Germinal center (tissue), 1 donor: ENCODE data around the gene RPL10.

Source experiments
- DNase-seq: peaks from one replicate; pipeline ENCODE4 v3.0.0; 2012; ENCODE audit warnings: mixed read lengths, low spot score

Gene RPL10

DNA sequence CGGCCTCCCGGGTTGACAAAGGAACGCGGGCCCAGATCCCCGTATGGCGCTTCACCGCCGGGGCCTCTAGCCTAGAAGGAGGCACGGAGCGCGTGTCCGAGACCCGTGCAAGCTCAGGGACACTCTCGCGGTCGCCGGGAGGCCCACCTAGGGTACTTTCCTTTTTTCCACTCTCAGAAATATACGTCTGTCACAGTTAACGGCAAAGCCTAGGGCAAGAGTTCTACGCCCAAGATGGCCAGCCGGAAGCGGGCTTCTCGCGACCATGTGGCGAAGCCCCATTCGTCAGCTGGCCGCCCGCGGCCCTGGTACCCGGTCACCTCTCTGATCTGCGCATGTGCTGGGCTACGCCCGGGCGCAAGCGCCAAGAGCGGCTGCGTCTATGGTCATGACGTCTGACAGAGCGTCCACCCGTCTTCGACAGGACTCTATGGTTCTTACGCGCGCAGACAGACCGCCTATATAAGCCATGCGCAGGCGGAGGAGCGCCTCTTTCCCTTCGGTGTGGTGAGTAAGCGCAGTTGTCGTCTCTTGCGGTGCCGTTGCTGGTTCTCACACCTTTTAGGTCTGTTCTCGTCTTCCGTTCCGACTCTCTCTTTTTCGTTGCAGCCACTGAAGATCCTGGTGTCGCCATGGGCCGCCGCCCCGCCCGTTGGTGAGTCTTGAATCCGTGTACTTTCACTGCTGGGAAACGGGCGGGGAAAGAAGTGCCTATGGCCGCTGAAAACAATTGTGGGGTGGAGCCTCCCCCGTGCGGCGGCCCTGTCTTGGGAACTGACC, at the start of gene RPL10:
TSS of gene RPL10 (plus strand) at position 490 of the 780 bp plus-strand sequence. CDS start at position 633, 143 bp downstream.
- DNase-seq = peak; percentile 93

DNA sequence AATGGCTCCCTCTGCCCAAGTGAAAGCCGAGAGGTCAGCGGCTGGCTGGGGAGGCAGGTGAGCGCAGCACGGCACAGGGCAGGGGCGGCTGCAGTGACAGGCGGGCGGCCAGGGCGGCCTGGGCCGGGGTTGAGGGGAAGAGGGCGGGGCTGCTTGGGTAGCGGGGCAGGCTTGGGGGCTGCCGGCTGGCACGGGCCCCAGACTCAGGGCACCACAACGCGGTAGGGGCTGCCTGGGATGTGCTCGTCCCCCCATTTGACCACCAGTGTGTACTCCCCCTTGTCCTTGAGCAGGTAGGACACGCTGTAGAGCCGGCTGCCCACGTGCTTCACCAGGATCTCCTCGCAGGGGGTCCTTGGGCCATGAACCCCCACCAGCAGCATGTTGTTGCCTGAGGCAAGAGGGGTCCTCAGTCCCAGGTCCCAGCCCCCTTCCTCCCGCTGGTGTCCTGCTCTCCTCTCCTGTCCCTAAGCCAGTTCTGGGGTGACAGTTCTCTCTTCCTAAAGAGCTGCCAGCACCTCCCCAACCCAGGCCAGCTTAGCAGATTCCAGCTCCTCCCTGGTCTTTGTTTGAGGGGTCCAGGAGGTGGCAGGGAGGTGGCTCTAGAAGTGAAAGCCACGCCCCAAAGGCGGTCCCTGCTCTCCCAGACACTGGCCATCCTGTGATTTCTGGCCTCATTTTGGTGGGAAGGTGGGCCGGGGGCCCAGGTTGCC, 49.4 kb upstream of the RPL10 start:
- no peak for DNase-seq

DNA sequence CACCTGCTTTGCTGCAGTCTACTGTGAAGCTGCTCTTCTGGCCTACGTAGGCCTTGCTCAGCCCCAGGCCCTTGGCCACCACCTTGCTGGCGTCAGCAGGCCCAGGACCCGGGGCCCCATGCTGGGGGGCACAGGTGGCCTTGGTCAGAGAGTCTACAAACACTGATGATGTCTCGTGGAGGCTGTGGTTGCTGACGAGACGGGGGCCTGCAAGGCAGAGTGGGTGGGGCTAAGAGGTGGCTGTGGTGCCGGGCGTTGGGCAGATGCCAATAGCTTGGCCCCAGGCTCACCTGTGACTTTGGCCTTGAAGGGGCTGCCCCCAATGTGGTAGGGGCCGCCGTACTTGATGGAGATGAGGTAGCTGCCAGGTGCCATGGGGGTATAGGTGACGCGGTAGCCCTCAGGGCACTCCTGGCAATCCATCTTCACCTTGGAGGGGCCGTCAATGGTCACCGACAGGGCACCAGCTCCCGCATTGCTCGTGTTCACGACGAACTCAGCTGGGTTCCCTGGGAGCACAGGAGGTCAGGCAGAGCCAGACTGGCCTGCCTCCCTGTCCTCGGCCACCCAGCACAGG, 48.7 kb upstream of the RPL10 start:
- DNase-seq = no peak

DNA sequence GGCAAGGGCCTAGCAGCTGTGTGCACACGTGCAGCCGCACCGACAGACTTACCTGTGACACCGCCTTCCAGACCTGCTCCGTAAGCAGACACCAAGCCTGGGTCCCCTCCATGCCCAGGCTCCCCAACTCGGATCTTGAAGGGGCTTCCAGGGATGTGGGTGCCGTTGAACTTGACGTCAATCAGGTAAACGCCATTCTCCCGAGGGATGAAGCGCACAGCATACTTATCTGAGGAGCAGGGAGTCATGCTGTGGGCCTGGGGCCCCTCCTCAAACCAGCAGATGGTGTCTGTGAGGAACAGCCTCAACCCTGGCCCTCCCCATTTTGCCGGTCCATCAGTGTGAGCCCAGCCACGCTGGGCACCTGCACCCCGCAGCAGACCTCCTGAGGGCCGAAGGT, 48.2 kb upstream of the RPL10 start:
- no peak for DNase-seq

DNA sequence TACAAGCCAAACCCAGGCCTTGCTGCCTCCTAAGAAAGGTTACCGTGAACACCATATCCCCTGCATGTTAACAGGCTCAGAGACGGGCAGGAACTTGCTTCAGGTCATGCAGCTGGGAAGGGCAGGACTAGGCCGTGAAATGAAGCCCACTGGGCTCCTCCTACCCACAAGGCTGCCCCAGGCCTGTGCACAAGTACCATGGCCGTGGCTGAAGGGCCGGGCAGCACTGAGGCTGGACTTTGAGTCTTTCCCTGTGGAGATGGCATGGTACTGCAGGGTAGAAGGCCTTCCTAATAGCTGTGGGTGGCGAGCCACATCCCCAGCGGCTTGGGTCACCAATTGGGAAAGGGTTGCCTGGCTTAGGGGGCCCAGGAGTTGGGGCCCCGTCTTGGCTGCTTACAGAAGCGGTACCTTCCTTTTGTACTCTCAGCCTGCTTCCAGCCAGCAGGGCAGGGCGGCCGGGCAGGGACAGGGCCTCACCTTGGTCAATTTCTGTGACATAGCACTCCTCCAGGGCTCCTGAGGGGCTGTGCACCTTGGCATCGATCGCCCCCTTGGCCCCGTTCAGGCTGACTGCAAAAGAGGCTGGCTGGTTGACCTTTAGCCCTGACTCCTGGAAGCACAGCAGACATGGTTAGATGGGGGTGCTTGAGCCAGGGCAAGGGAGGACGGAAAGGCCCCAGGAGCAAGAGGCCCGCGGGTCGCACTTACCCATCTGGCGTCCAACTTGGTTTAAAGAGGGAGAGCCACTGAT, 47.6 kb upstream of the RPL10 start:
- no peak for DNase-seq

DNA sequence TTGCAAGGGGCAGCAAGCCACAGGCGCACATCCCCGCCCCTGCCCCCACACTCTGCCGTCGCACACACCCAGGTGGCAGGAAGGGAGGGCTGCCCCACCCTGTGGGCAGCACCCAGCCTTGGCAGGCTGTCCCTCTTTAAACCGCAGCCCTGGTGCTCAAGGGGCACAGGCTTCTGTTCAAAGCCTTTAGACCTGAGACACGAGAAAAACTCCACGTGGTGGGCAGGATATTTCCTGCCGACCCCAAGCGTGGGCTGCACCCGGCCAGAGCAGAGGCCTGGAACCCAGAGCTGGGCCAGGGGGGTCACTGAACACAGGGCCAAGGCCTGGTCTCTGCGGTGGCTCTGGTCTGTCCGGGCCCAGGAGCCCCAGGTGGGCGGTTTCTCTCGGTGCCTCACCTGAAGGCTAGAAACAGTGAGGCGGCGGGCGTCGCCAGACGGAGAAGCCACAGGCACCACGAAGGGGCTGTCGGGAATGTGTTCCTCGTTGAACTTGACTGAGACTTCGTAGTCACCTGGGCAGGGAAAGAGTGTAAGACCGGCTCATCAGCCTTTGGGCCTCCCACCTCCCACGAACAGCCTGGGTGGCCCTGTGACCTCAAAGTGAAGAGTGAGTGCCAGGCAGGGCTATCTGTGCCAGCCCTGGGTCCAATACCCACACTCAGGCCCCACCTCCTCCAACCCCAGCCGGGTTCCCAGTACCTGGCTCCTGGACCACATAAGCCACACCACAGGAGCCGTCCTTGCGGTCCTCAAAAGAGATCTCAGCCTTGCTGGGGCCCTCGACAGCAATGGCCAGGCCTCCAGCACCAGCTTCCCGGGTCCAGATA, 46.8 kb upstream of the RPL10 start:
- DNase-seq = no peak

DNA sequence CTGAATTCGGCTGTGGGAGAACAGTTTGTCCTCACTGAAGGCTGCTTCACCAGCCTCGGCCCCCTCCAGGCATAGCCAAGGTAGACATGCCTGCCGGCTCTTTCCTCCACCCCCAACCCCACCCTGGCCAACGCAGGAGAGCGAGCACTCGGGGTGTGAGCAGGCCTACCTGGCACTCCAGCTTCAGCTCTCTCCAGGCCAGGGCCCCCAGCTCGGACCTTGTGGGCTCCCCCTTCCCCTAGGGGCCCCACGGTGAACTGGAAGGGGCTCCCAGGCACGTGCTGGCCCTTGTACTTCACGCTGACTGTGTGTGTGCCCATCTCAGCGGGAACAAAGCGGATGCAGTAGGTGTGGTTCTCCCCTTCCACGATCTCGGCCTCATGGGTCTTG, 46.2 kb upstream of the RPL10 start:
- DNase-seq = no peak

DNA sequence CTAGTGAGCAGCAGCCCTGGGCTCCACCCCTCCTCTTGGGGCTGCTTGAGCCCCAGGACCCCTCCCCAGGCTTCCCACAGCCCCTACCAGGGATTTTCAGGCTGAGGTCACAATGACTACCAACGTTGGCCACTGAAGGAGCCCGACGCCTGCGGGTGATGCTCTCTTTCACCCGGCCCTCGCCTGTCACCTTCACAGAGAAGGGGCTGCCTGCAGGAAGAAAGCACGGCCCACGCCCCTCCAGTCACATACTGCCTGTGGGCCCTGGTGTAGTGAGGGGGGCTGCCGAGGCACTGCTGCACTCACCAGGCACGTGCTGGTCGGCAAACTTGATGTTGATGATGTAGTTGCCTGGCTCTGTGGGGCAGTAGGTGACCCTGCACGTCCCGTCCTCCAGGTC, 45.7 kb upstream of the RPL10 start:
- DNase-seq = no peak

DNA sequence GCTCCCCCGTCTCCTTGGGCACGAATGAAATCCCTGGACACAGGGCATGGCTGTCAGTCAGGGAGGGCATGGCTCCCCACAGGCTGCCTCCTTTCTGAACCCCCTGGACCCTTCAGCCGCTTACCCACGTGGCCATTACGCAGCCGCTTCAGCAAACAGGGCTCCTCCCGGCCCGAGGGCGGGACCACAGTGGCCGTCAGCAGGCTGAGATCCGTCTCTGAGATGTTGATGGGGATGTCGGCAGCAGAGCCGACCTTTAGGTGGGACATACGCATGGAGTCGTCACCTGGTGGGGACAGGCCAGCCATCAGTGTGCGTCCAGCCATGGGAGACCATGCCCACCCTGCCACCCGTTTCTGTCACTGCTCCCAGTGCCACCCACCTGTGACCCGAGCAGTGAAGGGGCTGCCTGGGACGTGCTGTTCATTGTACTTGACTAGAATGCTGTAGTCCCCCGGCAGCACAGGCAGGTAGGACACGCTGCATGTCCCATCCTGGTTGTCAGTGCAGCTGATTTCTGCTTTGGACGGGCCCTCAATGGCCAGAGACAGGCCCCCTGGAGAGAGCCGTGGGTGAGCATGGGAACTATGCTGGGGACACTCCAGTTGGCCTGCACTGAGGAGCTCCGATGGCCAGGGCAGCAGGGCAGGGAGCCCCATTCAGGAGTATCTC, 44.9 kb upstream of the RPL10 start:
- no peak for DNase-seq

DNA sequence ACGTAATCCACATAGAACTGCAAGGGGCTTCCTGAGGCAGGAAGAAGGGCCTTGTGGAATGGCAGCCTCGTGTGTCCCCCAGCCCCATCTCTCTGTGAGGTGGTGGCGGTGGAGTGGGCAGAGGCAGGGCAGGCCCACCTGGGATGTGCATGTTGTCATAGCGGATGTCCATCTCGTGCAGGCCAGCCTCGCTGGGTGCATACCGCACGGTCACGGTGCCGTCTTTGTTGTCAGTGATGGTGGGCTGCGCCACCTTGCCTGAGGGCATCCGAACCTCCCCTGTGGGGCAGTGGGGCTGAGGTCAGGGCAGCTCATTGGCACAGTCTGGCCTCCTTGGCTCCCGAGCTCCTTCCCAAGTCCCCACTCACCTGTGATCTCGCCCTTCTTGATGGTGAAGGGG, 44.2 kb upstream of the RPL10 start:
- no peak for DNase-seq

DNA sequence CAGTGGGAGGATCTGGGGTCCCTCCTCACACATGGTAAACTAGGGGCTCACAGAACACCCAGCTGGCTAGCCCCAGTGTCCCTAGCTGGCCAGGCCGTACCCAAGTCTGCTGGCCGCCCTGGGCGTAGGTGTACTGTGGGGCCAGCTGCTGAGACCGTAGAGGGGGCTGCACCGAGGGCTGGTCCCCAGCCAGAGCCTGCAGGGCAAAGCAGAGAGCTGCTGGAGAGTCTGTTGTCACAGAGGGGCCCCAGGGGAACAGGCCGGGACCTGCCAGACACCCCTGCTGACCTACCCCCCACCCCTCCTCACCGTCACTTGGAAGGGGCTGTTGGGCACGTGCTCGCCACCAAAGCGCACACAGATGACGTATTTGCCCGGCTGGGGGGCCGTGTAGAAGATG, 43.7 kb upstream of the RPL10 start:
- DNase-seq = no peak

DNA sequence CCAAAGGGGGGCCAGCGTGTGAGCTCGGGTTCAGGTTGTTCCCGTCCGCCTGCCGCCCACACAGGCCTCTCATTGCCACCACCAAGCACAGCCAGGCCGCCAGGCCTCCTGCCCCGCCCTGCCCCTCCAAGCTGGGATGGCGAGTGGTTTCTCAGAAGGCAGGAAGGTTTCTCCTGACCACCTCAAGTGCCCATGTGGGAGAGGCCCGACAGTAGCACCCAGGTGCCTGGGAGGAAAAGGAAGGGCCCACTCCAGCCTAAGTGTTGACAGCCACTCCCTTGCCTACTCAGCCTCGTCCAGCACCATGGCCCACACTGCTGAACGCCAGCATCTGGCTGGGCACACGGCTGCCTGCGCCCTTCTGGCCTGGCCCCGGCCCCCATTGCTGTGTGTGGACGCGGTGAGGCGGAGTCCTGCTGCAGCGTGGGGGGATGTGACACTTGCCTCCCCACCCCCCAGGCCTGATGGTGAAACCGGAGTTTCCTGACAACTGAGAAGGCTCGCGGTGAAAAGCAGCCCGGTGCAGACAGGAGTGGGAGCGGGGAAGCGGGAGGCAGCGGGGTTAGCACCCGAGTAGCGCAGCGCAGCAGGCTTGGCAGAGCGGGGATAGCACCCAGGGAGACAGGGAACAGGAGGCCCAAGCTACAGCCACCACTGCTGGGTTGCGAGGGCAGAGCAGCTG, 42.9 kb upstream of the RPL10 start:
- no peak for DNase-seq

DNA sequence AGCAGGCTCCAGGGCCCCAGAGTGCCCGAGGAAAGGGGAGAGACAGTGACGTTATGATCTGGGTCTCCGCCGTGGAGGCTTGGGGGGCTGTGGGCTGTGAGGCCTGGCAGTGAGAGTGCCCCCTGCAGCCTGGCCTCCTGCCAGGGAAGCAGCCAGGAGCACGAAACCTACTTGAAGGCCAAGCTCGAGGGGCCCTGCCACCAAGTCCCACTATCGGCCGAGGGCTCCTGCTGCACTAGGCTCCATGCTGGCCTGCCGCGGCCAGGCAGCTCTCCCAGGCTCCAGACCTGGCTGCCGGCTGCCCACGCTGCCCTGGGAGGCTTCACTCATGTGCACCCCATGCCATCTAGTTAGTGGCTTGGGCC, 42.4 kb upstream of the RPL10 start:
- no peak for DNase-seq

DNA sequence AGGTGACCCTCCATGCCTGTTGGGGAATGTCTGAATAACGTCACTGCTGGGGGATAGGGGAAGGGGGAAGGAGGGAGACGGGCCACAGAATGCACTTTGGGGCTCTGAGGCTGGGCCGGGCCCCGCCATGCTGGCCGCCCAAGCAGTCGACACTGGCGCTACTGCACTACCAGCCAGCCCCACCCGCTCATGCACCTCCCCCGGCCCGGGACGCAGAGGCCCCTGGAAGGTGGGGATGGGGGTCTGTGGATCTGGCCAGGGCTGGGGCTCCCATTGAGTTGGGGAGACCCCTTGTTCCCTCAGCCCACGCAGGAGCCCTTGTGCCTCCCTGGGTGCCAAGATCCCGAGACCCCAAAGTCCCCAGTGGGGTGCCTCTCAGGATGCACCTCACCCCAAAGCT, 41.6 kb upstream of the RPL10 start:
- no peak for DNase-seq

DNA sequence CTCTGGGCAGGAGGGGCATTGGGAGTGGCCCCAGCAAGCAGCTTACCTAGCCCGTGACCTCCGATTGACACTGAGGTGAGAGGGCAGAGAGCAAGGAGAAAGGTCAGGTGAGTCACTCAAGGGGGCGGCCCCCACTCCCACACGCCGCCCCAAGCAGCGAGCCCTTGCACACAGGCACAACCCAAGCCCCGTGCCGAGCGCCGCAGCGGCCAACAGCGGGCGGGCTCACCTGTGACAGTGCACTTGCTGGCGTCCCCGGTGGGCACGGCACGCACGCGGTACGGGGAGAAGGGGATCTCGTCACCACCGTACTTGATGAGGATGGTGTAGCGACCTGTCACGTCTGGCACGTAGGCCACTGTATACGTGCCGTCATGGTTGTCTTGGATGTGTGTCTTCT, 41.0 kb upstream of the RPL10 start:
- no peak for DNase-seq

DNA sequence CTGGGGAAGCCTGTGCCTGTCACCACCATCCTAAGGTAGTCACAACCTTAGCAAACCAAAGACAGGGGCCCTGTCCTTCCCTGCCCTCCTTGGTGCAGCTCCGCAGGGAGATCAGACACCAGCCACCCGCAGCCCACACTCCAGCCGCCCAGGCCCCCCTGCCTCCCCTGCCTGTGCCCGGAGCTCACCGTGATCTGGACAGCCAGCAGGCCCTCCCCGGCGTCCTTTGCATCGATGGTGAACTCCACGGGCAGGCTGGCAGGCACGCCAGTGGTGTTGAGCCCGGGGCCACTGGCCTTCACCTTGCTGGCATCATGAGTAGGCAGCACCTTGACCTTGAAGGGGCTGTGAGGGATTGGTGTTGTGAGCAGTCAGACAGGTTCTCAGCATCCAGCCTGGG, 40.2 kb upstream of the RPL10 start:
- no peak for DNase-seq

DNA sequence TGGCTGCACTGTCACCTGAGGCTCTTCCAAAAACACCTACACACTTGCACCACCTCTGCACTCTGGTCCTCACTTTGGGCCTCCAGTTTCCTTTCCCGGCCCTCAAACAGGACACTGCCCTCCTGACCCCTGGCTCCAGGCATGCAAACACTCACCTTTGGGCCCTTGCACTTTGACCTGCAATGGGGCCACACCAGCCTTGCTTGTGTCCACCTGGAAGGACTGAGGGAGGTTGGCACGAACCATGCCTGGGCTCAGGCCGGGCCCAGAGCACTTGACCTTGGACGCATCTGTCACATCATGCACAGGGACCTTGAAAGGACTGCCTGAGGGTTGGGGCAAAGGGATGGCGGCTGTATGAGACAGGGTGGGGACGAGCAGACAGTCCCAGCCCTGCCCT, 39.3 kb upstream of the RPL10 start:
- DNase-seq = no peak

DNA sequence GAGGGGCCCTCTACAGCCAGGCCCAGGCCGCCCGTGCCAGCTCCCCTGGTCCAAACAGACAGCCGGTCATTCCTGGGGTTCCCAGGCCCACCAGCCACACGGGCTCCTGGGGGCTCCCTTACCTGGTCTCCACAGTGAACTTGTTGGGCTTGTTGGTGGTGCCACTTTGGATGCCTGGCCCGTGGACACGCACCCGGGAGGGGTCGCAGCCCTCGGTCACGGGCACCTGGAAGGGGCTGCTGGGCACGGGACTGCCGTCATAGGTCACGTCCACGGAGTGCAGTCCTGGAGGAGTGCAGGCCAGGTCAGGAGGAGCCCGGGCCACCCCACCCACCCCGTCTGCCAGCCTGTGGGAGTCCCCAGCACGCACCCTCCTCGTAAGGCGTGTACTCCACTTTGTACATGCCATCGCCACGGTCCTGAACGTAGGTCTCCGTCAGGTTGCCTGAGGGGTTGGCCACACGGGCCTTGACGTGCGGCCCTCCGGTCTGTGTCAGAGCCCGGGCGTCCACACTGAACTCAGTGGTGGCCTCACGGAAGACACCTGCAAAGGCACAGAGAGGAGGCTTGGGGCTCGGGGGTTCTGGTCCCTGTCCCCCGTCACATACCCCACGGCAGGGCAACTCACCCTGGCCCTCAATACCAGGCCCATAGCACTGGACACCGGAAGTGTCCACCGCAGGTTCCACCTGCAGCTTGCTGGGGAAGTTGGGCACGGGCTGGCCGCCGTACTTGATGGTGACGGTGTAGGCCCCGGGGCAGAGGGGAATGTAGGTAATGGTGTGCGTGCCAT, 38.6 kb upstream of the RPL10 start:
- DNase-seq = no peak

DNA sequence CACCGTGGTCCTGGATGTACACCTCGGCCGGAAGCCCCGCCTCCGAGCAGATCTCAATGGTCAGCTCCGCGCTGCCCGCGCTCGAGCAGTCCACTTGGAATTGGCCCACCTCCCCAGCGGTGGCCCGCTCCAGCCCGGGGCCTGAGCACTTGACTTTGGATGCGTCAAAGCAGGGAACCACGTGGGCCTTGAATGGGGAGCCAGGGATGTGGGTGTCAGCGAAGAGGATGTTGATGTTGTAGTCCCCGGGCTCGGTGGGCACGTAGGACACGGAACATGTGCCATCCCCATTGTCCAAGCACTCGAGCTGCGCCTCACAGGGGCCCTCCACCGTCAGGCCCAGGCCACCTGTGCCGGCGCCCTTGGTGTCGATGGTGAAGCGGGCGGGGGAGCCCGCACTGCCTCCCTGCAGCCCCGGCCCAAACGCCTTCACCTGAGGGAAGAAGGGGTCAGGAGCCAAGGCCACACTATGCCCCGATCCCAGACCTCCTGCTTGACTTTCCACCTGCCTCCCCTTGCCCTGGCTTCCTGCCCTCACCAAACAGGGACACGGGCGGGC, 37.9 kb upstream of the RPL10 start:
- no peak for DNase-seq
